ENCODE results near the gene SCN3A.

Gene SCN3A

DNA sequence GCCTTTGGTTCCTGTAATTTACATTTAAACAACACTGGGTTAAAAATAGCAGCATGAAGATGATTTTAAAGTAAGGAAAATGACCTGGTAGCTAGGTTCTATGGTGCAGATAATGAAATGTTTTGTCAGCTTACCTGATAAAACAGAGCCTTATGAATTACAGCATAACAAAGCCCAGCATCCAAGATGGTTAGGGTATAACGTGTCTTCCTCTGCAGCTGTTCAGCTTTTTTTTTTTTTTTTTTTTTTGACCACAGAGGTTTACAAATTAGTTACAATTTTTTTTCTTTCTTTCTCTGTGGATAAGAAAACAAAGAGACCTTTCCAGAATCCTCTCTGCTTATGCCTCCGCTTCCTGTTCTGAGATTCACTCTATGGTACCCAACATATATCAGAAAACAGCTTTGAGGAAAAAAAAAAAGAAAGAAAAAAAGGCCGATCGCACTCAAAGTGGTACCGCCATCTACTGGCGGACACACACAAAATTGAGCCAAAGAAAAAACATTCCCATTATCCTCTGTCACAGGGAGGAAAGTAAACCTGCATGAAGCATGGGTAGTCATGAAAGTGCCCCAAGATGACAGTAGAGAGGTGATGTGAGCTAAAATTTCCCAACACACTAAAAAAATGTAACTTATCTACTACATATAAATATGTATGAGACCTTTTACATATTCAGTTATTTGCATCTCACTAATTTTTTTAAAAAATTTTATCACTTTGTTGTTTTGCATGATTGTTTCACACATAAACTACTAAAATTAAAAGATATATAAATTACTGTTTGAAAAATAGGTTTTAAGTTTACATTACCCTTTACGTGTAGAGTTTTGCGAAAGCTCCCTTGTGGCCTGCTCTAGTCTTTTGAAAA, at the start of gene SCN3A:
TSS of gene SCN3A (minus strand) at position 362 of the 871 bp plus-strand sequence. CDS start 27,656 bp downstream, outside the sequence.
- Histone ChIP-seq H3K4me3 (no peak within 1 kb of the TSS), H3K36me3 (replicated peaks) (no peaks in the 10 kb centered on the region), H3K4me1 (peaks cover 2% of the 10 kb centered on the region; the same call in 1 of the 2 replicates), H3K9me3 (no peaks in the 10 kb centered on the region), H3K27me3 (ENCODE audit: low read depth) (no peaks in the 10 kb centered on the region; the same call in 1 of the 2 replicates)
- peak; percentile 54 to 58 for DNase-seq (ENCODE audit: low spot score in 2 of 2)
- in situ Hi-C loops (cut with MboI; ENCODE audit: low sequenced_read_pairs), result no loop called here

DNA sequence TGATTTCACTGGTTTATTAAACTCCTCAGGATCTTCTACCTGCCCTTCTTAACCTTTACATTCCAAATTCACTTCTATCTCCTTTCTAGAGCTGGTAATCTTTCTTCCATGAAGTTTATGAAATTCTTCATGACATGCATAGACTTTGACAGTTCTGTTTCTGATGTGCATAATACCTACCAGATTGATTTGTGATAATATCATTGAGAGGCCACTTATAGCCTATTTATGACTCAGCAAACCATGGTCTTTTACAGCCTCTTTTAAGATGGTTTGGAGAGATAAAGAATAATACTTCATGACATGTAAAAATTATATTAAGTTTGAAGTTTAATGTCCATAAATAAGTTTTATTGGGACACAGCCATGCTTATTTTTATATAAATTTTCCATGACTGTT, 49.3 kb upstream of the SCN3A start:
- H3K36me3 ChIP-seq (replicated peaks), result no peaks in the 10 kb centered on the region
- no peaks in the 10 kb centered on the region for H3K9me3 ChIP-seq
- H3K4me3 ChIP-seq, result no peak overlapping the region
- H3K4me1 ChIP-seq, result no peaks in the 10 kb centered on the region
- in situ Hi-C loops (cut with MboI; ENCODE audit: low sequenced_read_pairs), result no loop called here
- DNase-seq (ENCODE audit: low spot score in 2 of 2), result no peak
- H3K27me3 ChIP-seq (ENCODE audit: low read depth), result peaks cover 10% of the 10 kb centered on the region; the same call in 1 of the 2 replicates

DNA sequence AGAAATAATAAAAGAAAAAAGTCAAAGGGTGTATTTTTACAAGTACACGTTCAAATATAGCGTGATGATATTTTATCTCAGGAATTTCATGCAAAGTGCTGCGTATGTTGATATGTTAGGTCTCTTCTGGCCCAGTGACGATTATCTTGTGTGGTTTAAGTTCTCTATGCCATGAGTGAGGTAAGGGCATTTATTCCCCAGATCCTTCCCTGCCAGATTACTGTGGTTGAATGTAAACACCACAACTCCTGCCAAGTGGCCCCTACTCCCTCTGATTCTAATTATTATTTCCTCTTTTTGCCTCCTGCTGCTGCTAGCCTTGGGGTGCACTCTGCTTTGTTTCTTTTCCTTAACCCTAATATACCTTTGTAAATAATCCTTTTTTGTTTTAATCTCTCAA, 47.5 kb upstream of the SCN3A start:
- Histone ChIP-seq H3K9me3 (no peaks in the 10 kb centered on the region), H3K4me3 (no peak overlapping the region), H3K36me3 (replicated peaks) (no peaks in the 10 kb centered on the region), H3K4me1 (no peaks in the 10 kb centered on the region), H3K27me3 (ENCODE audit: low read depth) (peaks cover 10% of the 10 kb centered on the region; the same call in 1 of the 2 replicates)
- DNase-seq (ENCODE audit: low spot score in 2 of 2), result no peak
- in situ Hi-C loops (cut with MboI; ENCODE audit: low sequenced_read_pairs), result no loop called here

DNA sequence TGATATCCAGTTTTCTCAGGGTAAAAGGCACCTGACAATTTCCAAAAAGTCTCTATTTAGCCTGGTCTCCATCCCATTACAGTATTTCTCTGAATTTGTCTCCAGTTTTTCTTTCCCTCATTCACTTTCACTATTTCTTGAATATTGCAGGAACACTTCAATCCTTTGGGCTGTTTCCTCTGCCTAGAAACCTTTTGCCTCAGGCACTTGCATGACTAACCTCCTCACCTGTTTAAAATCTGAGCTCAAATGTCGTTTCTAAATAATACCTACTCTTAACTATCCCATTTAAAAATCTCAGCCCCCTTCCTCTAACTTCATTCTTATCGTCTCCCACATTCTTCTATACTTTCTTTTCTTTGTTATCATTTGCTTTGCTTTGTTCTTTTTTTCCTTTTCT, 44.4 kb upstream of the SCN3A start:
- no peaks in the 10 kb centered on the region for H3K36me3 ChIP-seq (replicated peaks)
- in situ Hi-C loops (cut with MboI; ENCODE audit: low sequenced_read_pairs), result no loop called here
- no peaks in the 10 kb centered on the region for H3K4me1 ChIP-seq
- no peak overlapping the region for H3K4me3 ChIP-seq
- no peaks in the 10 kb centered on the region for H3K9me3 ChIP-seq
- DNase-seq (ENCODE audit: low spot score in 2 of 2), result no peak
- peaks cover 10% of the 10 kb centered on the region; the same call in 1 of the 2 replicates for H3K27me3 ChIP-seq (ENCODE audit: low read depth)

DNA sequence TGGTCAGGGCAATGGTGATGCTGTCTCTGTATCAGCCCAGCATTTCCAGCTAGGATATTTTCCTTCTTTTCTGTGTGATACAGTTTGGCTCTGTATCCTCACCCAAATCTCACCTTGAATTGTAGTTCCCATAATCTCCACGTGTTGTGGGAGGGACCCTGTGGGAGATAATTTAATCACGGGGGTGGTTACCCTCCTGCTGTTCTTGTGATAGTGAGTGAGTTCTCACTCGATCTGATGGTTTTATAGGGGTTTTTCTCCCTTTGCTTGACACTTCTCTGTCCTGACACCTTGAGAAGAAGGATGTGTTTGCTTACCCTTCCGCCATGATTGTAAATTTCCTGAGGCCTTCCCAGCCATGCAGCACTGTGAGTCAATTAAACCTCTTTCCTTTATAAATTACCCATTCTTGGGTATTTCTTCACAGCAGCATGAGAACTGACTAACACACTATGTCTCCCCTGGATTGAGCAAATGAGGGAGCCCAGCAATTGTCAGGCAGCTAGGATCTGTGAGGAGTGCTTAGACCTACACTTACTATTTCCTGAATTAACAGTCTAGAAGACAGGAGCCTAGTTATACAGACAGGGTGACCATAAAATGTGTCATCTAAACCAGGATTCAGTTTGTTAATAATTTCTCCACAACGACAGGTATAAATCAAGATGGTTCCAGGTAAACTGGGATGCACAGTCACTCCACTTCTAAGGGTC, 41.4 kb upstream of the SCN3A start:
- H3K4me3 ChIP-seq, result no peak overlapping the region
- in situ Hi-C loops (cut with MboI; ENCODE audit: low sequenced_read_pairs), result no loop called here
- DNase-seq (ENCODE audit: low spot score in 2 of 2), result no peak
- H3K36me3 ChIP-seq (replicated peaks), result no peaks in the 10 kb centered on the region
- H3K9me3 ChIP-seq, result no peaks in the 10 kb centered on the region
- H3K4me1 ChIP-seq, result no peaks in the 10 kb centered on the region
- peaks cover 10% of the 10 kb centered on the region; the same call in 1 of the 2 replicates for H3K27me3 ChIP-seq (ENCODE audit: low read depth)

DNA sequence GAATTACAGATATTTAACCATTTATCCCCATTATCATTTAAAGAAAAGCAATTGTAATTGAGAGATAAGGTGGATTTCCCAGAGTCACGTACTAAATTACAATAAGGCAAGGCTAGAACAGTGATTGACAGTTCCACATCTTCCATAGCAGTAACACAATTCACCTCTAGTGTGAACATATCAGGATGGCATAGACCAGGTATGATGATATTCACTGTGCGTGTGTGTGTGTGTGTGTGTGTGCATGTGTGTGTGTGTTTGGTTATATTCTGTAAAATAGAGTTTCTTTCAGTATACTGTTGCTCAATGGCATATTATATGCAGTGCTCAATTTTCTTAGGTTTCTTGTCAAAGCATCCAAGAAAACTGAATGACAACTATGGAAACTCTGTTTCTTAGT, 37.1 kb upstream of the SCN3A start:
- H3K27me3 ChIP-seq (ENCODE audit: low read depth), result no peaks in the 10 kb centered on the region
- no peak for DNase-seq (ENCODE audit: low spot score in 2 of 2)
- no peak overlapping the region for H3K4me3 ChIP-seq
- H3K4me1 ChIP-seq, result no peaks in the 10 kb centered on the region
- in situ Hi-C loops (cut with MboI; ENCODE audit: low sequenced_read_pairs), result no loop called here
- H3K9me3 ChIP-seq, result no peaks in the 10 kb centered on the region
- no peaks in the 10 kb centered on the region for H3K36me3 ChIP-seq (replicated peaks)

DNA sequence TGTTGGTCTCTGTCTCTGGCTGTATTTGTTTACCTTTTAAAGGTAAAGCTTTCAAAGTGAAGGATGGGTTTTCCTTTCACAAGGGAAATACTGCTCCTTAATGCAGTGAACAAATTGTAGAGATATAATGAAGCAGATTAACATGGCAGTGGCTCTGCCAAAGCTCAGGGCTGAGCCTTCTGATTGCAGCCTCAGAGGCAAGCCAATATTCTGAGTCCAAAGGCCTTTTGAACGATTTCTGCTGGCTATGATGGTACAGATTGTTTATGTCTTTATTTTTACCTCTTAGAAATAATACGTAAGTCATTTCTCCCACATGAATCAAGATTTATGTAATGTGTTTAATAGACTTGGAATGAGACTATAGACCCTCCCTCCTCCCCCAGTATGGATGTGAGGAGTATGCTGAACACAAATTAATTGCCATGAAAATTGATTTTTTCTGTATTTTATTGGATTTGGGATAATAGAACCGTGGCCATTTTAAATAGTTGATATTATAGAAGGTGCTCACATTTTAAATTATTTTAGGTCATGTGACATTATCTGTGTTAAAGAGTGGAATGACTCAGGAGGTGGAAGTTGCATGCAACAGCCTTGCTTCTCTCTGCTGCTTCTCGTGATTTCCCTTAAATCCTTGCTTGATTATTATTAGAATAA, 36.1 kb upstream of the SCN3A start:
- no peaks in the 10 kb centered on the region for H3K4me1 ChIP-seq
- H3K27me3 ChIP-seq (ENCODE audit: low read depth), result no peaks in the 10 kb centered on the region
- no peak for DNase-seq (ENCODE audit: low spot score in 2 of 2)
- H3K36me3 ChIP-seq (replicated peaks), result no peaks in the 10 kb centered on the region
- no peaks in the 10 kb centered on the region for H3K9me3 ChIP-seq
- no peak overlapping the region for H3K4me3 ChIP-seq
- in situ Hi-C loops (cut with MboI; ENCODE audit: low sequenced_read_pairs), result no loop called here

DNA sequence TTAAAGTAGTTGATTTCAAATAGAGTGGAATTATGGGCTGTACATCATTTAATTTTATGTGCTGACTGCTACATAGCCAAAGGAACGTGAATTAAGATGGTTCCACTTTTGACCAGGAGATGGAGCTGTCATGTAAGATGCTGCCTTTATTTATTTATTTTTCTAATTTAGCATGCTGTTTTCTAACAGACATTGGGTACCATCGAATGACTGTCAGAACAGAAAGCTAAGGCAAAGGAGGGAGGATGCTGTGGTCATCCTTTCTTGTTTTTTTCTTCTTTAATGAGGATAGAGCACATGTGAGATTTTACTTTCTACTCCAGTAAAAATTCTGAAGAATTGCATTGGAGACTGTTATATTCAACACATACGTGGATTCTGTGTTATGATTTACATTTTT, 35.4 kb upstream of the SCN3A start, which contains the start of gene SCN2A:
TSS of gene SCN2A (plus strand) at position 185 of the 400 bp plus-strand sequence. CDS start 56,410 bp downstream, outside the sequence.
- peak; percentile 38 to 58 for DNase-seq (ENCODE audit: low spot score in 2 of 2)
- Histone ChIP-seq H3K27me3 (ENCODE audit: low read depth) (no peaks in the 10 kb centered on the region), H3K36me3 (replicated peaks) (no peaks in the 10 kb centered on the region), H3K9me3 (no peaks in the 10 kb centered on the region), H3K4me1 (no peaks in the 10 kb centered on the region), H3K4me3 (no peak within 1 kb of the TSS)
- in situ Hi-C loops (cut with MboI; ENCODE audit: low sequenced_read_pairs), result no loop called here

DNA sequence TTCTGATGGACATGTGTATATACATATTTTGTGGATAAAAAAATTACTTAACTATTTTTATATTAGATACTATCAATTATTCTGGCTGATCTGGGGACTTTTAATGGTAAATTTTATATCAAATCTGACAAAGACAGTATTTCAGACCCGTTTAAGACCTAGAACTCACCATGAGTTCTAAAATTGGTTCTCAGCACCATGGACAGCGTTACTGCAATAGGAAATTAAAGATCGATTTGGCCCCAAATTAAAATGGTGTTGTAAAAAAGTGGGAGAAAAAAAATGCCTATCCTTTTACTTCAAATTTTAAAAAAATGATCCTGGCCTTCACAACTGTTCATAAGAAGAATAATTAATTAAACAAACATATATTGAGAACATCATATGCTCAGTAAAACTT, 34.4 kb upstream of the SCN3A start:
- in situ Hi-C loops (cut with MboI; ENCODE audit: low sequenced_read_pairs), result no loop called here
- H3K4me1 ChIP-seq, result no peaks in the 10 kb centered on the region
- H3K9me3 ChIP-seq, result no peaks in the 10 kb centered on the region
- no peaks in the 10 kb centered on the region for H3K27me3 ChIP-seq (ENCODE audit: low read depth)
- no peaks in the 10 kb centered on the region for H3K36me3 ChIP-seq (replicated peaks)
- DNase-seq (ENCODE audit: low spot score in 2 of 2), result peak in 1 of 2 experiments; percentile 35
- H3K4me3 ChIP-seq, result no peak overlapping the region

DNA sequence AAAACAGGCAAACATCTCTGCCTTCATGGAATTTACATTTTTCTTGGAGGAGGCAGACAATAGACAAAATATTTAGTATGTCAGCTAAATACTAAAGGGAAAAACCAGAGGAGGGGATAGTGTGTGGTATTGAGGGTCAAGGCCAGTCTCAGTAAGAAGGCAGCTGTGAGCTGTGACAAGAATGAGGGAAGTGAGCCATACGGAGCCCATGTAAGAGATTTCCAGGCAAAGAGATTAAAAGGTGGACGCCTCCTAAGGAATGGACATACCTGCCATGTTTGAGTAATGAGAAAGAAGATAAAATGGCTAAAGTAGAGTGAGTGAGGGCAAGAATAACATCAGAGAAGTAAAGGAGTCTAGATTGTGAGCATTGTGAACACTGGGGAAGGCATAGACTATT, 33.2 kb upstream of the SCN3A start:
- no peaks in the 10 kb centered on the region for H3K4me1 ChIP-seq
- no peaks in the 10 kb centered on the region for H3K27me3 ChIP-seq (ENCODE audit: low read depth)
- H3K36me3 ChIP-seq (replicated peaks), result no peaks in the 10 kb centered on the region
- in situ Hi-C loops (cut with MboI; ENCODE audit: low sequenced_read_pairs), result no loop called here
- H3K9me3 ChIP-seq, result no peaks in the 10 kb centered on the region
- no peak for DNase-seq (ENCODE audit: low spot score in 2 of 2)
- no peak overlapping the region for H3K4me3 ChIP-seq

DNA sequence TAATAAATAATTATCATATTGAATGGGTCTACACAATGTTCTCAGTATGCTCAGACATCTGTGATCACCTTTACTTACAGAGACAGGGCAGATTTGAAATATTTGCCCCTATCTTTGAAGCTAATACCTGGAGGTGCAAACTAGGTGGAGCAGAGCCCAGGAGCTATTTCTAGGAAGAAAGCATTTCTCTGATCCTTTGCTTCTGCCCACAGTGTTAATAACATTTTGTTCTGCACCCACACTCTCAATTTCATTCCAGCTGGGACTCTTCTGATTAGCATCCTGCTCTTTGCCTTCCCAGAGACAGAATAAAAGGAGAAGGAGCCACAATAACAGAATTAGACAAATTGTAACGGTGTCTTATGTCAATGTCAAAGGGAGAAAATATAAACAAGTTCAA, 23.7 kb upstream of the SCN3A start:
- H3K4me1 ChIP-seq, result no peaks in the 10 kb centered on the region
- no peaks in the 10 kb centered on the region for H3K27me3 ChIP-seq (ENCODE audit: low read depth)
- in situ Hi-C loops (cut with MboI; ENCODE audit: low sequenced_read_pairs), result no loop called here
- H3K36me3 ChIP-seq (replicated peaks), result no peaks in the 10 kb centered on the region
- H3K9me3 ChIP-seq, result no peaks in the 10 kb centered on the region
- H3K4me3 ChIP-seq, result no peak overlapping the region
- DNase-seq (ENCODE audit: low spot score in 2 of 2), result no peak

DNA sequence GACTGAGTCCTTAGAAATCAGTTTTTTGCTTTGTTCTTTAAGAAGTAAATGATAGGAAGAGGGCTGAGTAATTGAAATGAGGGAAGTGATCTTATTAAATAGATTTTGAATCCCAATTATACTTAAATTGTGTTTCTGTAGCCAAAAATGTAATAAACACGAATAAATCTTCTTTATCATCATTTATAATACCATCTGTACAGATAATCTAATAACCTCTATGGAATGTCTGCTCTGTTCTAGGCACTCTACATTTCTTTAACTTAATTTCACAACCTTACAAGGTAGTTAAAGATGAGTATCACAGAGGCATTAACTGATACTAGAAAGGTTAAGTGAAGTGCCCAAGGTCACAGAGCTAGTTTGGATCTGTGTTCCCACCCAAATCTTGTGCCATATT, 21.1 kb upstream of the SCN3A start:
- Histone ChIP-seq H3K36me3 (replicated peaks) (no peaks in the 10 kb centered on the region), H3K9me3 (no peaks in the 10 kb centered on the region), H3K27me3 (ENCODE audit: low read depth) (no peaks in the 10 kb centered on the region), H3K4me3 (no peak overlapping the region), H3K4me1 (no peaks in the 10 kb centered on the region)
- DNase-seq (ENCODE audit: low spot score in 2 of 2), result no peak
- in situ Hi-C loops (cut with MboI; ENCODE audit: low sequenced_read_pairs), result no loop called here

DNA sequence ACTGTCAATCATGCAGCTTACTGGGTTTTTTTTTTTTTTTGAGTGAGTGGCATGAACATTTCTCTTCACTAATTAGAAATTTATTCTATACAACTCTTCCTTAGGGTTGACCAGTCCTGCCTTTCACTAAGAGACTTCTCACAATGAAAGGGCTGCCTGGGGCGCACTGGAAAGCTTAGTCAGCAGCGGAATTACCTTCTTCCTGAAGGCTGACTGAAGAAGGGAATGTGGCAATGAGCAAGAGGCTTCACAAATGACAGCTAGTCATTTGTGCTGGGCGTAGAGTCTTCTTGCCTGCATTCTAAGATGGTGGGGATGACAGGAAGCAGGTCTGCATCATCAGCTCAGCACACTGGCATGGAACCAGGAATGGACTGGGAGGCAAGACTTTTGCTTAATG, 15.6 kb upstream of the SCN3A start:
- H3K4me3 ChIP-seq, result no peak overlapping the region
- no peaks in the 10 kb centered on the region for H3K36me3 ChIP-seq (replicated peaks)
- in situ Hi-C loops (cut with MboI; ENCODE audit: low sequenced_read_pairs), result no loop called here
- H3K27me3 ChIP-seq (ENCODE audit: low read depth), result peaks cover 12% of the 10 kb centered on the region
- no peaks in the 10 kb centered on the region for H3K4me1 ChIP-seq
- no peaks in the 10 kb centered on the region for H3K9me3 ChIP-seq
- DNase-seq (ENCODE audit: low spot score in 2 of 2), result no peak

DNA sequence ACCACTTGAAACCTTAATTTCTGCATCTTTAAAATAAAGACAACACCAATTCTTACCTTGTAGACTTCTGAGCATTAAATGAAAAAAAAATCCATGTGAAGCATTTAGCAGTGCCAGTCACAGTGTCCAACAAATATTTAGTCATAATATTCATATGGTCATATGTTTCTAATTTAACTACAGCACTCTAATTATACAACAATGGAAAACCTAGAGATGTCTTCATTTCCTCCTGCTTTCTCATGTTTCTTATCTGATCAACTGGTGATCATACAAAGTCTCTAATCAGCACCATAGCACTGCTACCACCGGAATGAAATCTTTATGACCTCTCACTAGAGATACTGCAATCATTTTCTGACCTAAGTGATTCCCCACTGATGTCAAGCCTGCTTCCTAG, 10.2 kb upstream of the SCN3A start:
- DNase-seq (ENCODE audit: low spot score in 2 of 2), result no peak
- H3K4me3 ChIP-seq, result no peak overlapping the region
- H3K4me1 ChIP-seq, result no peaks in the 10 kb centered on the region
- H3K36me3 ChIP-seq (replicated peaks), result no peaks in the 10 kb centered on the region
- in situ Hi-C loops (cut with MboI; ENCODE audit: low sequenced_read_pairs), result no loop called here
- no peaks in the 10 kb centered on the region for H3K9me3 ChIP-seq
- H3K27me3 ChIP-seq (ENCODE audit: low read depth), result peaks cover 16% of the 10 kb centered on the region

All from HAP-1 (cell line).